GM19238 (cell line): Measurements from ENCODE around the gene TMEM72.
A peak's percentile ranks its signal among the peaks of the same experiment; 100 is the strongest.

Experiments used
- DNase-seq: peaks from one replicate; pipeline ENCODE4 v3.0.0; 2011; ENCODE audit warnings: low spot score; ENCODE audit not compliant: insufficient read length

Gene TMEM72

GRCh38 chr10:44889834-44890233 lies 21.3 kb upstream of the TMEM72 start:
- no peak for DNase-seq

- no peak for DNase-seq
These were observed 20.2 kb upstream of the TMEM72 start for GRCh38 chr10:44890696-44891563.

DNA sequence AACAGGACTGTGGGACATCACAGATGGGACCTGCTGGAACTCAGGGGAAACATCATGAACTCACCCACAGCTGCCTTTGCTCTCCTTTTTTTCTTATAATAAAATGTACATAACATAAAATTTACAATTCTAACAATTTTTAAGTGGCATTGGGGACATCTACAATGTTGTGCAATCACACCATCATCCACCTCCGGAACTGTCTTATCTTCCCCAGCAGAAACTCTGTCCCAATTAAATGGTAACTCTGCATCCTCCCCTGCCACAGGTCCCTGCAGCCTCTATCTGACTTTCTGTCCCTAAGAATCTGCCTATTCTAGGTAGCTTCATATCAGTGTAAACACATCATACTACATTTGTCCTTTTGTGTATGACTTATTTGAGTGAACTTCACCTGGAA lies 19.4 kb upstream of the TMEM72 start:
- DNase-seq, result no peak

DNA sequence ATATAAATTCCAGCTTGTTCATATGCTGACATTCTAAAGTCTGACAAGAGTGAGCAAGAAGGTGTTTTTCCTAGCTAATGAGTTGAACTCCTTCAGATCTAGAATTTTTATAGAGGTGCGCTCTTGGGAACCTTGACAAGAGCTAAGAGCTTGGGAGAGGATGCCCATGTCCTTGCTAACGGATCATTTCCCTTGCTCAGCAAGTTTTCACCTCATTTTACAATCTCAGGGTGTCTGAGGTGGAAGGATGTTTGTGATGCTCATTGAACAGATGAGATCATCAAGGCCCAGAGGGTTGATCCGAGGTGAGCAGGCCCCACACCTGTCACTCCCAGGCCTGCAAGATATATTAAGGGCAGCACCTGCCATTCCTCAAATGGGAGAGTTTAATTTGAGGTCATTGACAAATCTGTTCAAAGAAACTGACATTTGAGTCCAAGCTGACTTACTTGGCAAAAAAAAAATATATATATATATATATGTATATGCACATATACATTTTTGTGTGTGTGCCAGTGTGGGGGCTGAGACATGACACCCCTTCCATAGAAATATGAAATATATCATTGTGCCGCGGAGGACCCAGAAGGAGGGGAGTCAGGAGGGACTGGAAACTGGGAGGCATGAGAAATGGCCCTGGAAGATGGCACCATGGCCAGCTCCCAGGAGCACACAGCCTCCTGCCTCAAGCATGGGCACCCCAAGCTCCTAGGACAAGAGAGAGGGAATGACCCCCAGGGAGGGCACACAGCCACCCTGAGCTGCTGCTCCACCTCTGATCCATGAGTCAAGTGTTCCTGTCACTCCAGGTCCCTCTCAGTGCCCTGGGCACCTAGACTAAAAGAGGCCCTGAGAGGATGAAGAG lies 17.3 kb upstream of the TMEM72 start:
- no peak for DNase-seq

DNA sequence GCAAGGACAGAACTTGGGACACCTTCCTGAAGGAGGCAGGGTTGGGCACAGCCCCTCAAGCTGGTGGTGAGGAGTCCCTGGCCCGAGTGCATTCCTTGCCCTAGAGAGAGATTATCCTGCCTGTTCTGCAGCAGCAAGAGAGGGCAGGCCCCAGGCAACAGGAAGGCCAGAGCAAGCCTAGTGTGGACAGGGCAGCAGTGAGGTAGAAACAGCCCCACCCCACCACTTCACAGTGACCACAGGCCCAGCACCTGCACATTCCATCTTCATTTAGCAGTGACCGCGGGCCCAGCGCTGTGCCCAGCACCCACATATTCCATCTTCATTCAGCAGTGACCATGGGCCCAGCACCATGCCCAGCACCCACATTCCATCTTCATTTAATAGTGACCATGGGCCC lies 16.4 kb upstream of the TMEM72 start:
- no peak for DNase-seq

DNA sequence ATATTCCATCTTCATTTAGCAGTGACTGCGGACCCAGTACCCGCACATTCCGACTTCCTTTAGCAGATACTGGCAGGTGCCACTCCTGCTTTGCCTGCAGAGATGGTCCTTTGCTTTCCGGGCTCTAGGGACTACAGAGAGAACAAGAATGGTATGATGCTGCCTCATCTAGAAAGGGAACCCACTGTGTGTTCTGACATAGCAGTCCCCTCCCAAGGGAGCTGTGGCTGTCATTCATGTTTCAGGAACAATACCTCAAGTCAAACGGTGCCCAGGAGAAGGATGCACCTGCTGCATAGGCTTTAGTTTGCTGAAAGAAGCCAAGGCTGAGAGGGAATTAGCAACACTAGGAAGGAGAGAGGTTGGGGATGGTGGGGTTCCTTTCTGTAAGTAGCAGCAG lies 15.9 kb upstream of the TMEM72 start:
- no peak for DNase-seq

GRCh38 chr10:44897049-44897448 lies 14.1 kb upstream of the TMEM72 start:
- DNase-seq, result no peak

DNA sequence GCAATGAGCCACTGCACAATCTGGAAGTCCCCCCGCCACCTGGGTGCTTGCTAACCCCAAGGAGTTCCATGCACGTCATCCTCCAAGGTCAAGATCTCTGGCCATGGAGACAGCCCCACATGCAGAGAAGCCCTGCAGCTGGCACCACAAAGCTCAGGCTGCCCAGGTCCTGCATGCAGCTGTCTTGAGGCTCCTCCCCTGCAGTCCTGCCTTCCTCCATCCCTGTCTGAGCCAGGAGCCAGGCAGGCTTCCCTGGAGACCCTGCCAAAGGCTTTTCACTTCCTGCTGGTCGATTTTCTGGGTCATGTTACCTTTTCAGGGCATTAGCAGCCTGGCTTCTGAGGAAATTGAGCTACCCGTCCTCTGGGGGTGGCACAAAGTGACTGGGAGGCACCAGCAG lies 12.5 kb upstream of the TMEM72 start:
- DNase-seq, result no peak

DNA sequence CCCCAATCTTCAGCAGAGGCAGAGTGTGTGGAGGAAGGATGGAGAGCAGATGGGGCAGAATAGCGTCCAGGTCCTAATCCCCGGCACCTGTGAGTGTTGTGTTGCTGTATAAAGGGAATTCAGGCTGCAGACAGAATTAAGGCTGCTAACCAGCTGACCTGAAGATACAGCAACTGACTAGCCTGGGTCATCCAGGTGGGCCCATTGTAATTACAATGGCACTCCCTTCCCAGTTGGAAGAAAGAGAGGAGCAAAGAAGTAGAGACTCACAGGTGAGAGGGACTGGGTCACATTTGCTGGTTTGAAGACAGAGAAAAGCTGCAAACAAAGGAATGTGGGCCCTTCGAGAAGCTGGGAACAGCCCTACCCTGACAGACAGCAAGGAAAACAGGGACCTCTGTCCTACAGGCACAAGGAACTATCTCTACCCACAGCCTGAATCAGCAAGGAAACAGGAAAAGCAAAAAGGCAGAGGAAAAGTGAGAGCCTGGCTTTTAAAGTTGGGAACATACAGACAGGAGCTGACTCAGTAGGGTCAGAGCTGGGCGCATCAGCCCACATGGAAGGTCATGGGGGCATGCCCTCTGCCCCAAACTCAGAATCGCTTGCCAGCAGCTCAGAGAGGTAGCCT lies 11.6 kb upstream of the TMEM72 start:
- no peak for DNase-seq

GRCh38 chr10:44902941-44903545 lies 8.1 kb upstream of the TMEM72 start:
- no peak for DNase-seq

- no peak for DNase-seq
These were observed 4.7 kb upstream of the TMEM72 start for GRCh38 chr10:44906486-44906885.

DNA sequence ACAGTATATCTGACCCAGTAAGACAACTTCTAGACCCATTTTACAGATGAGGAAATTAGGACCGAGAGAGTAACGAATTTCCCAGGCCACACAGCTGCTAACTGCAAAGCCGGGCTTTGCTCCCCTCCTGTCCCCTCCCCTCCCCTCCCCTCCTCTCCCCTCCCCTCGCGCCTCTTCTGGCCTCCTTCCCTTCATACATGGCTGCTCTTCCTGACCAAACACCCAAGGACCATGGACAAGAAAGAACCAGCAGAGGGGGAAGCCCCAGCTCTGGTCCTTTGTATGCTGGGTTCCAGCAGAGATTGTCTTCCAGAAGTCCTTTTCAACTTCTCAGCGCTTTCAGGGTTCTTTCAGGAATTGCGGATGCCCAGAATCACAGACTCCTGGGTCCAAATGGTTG lies 3.6 kb upstream of the TMEM72 start:
- DNase-seq, result no peak

DNA sequence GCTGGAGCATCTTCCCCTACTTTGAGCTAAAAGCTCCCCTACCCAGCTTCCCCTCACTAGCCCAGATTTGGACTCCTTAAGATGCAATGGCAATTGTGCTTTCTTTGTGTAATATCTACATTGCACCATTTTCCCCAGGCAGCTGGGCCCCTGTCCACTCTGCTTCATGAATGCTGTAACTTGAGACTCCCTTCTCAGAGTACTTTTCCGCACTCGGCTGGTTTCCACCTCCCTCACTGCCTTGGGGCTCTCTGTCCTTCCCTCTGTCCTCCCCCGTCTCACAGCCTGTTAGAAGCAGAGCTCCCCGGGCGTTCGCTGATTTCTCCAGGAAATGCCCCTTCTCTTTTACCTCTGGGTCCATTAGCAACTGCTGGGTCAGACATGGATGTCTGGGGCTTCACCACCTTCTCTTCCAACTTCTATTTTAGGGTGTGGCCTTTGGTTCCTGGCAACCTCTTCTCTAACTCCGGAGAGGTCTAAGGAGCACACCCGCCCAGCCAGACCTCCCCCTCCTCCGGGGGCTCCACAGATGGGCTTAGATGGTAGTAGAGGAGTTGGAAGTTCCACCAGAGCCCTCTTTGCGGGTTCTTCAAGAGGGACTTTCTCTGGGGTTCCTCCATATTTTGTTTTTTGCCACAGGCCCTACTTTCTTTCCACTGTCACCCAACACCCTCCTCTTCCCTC lies 2.9 kb upstream of the TMEM72 start:
- DNase-seq, result no peak

- no peak for DNase-seq
These were observed 2.1 kb upstream of the TMEM72 start for GRCh38 chr10:44908936-44909630.

DNA sequence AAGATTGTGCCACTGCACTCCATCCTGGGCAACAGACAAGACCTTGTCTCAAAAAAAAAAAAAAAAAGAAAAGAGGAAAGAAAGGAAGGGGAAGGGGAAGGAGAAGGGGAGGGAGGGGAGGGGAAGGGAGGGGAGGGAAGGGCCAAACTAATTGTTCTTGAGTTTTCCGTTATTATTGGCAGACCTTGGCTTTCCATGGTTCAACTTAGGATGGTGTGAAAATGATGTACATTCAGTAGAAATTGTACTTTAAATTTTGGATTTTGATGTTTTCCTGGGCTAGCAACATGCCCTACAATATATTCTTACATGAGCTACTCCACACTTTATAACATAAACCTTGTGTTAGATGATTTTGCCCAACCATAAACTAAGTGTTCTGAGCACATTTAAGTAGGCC lies 1.2 kb upstream of the TMEM72 start:
- no peak for DNase-seq

DNA sequence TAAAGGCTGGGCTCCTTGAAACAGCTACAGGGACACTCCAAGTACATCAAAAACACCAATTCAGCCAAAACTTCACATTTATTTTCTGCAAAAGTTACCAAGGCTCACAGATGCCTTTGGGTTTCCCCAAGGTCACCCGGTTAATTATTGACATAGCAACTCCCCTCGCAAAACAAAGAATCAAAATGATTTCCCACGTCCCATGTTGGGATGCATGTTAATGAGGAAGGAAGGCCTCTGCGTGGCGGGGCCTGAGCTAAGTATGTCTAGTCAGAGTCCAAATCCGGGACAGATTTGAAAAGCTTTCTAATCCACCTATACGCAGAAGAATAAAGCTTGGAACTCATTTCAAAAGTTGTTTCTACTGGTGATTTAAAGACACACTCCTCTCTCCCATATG lies 535 bp upstream of the TMEM72 start:
- DNase-seq, result no peak

GRCh38 chr10:44911951-44912350 lies 814 bp downstream of the TMEM72 start:
- no peak for DNase-seq

GRCh38 chr10:44913350-44914081 lies 2.4 kb downstream of the TMEM72 start:
- peak; percentile 21 for DNase-seq

DNA sequence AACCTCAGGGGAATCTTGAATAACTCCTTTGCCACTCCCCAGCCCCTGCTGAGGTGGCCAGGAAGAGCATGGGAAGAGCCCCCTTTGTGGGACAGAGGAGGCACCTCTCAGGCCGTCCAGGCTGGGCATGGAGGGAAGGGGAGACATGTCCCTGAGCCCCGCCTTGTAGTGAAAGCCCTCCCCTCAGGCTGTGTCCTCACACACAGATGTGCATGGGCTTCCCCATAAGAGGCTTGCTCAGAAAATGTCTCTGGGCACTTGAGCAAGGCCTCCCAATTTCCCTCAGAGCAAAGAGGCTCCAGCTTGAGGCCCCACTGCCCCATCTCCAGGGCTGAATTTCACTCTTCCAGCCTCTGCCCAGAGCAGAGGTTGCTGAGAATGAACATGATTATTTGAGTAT lies 3.8 kb downstream of the TMEM72 start:
- DNase-seq, result no peak

GRCh38 chr10:44916429-44916828 lies 5.3 kb downstream of the TMEM72 start:
- no peak for DNase-seq
